ENCODE measurements around the gene TRAPPC1. TPM values are rescaled to one million over a fixed set of nuclear protein-coding genes. Genes with fewer than 3 reads are reported as not detected.
A peak's percentile ranks its signal among the peaks of the same experiment; 100 is the strongest.

TRAPPC1 gene
- total RNA-seq, 1 donor = 48.8 TPM

GRCh38 chr17:7893187-7893880 lies 38.4 kb downstream of the TRAPPC1 start:
- no peak for DNase-seq (ENCODE audit: low read depth)
- no peak overlapping the region for H3K4me3 ChIP-seq (ENCODE audit: low read depth, low read length)
- TF ChIP-seq CTCF (IDR thresholded peaks at IDR 0.05; ENCODE audit: insufficient read depth, low read length) = no peak

GRCh38 chr17:7889166-7889955 lies 42.4 kb downstream of the TRAPPC1 start:
- TF ChIP-seq CTCF (IDR thresholded peaks at IDR 0.05; ENCODE audit: insufficient read depth, low read length) = peak; percentile 58
- peak; percentile 94 for DNase-seq (ENCODE audit: low read depth)
- H3K4me3 ChIP-seq (ENCODE audit: low read depth, low read length) = peak overlapping the region; percentile 35

DNA sequence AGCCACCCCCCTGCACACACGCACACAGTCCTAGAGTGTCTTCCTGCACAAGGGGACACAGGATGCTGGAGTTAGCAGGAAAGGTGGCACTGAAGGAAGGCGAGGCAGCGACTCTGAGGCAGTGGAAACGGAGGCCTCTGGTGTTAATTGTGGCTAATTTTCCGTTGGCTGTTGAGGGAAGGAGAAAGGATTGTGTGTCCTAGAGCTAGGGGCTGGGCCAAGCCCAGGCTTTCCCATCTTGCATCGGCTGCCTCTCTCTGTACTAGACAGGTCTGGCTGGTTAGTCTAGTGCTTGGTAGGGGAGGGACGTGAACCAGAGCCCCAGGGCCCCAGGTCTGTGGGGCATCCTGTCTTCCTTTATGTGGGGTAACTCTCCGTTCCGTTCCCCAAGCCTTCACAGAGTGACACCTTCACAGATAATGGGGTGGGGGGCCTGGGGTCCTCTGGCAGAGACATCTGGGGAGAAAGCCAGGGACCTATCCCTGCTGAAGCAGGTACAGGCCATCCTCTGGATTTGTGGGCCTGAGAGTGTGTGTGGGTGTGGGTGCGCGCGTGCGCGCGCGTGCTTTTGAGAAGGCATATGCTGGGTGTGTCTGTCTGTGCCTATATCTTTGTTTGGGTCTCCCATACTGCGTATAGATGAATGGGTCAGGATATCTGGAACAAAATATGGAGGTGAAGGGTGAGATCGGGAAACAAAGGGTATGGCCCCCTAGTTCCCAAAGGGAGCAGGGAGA lies 43.4 kb downstream of the TRAPPC1 start, which contains the start of gene CHD3:
Gene CHD3, plus strand, starts transcription at position 606 of the 737 bp plus-strand sequence. CDS start 212 bp downstream, outside the sequence.
- peak within 1 kb of the TSS; percentile 65 for H3K4me3 ChIP-seq (ENCODE audit: low read depth, low read length)
- peak; percentile 19 for DNase-seq (ENCODE audit: low read depth)
- TF ChIP-seq CTCF (IDR thresholded peaks at IDR 0.05; ENCODE audit: insufficient read depth, low read length) = no peak

DNA sequence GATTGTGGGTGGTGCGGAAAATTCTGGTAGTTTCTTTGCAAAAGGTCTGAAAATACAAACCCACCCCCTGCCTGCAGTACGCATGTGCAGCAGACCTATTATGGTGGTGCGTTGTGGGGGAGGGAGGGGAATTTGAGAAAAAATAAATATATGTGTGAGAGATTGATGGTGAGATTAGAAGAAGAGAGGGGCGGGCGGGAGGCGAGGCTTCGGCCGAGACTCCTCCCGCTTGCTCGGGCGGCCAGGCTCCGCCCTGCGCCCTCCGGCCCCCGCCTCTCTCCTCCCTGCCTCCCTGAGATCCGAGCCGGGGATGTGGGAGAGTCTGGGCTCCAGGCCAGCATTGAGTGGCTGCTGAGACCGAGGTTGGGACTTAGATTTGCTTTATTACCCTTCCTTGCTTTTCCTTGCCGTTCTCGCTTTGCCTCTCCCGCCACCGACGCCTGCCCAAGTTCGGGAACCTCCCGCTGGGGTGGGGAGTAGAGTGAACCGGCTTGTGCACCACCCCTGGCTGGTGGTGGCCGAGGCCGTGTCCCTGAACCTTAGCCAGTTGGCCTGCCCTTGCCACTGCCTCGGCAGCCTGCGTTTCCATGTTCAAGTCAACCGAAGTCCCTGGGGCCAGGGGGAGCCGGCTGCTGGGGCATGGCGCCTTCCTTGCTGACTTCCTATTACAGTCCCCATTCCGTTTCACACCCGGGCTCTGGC lies 44.1 kb downstream of the TRAPPC1 start:
- TF ChIP-seq CTCF (IDR thresholded peaks at IDR 0.05; ENCODE audit: insufficient read depth, low read length) = no peak
- DNase-seq (ENCODE audit: low read depth) = peak; percentile 97
- peak overlapping the region; percentile 82 for H3K4me3 ChIP-seq (ENCODE audit: low read depth, low read length)

- DNase-seq (ENCODE audit: low read depth) = no peak
- no peak for TF ChIP-seq CTCF (IDR thresholded peaks at IDR 0.05; ENCODE audit: insufficient read depth, low read length)
- peak overlapping the region; percentile 82 for H3K4me3 ChIP-seq (ENCODE audit: low read depth, low read length)
These were observed 44.7 kb downstream of the TRAPPC1 start for GRCh38 chr17:7887038-7887481.

All from fibroblast of the aortic adventitia (primary cell).